ENCODE results near the gene SLFNL1.

SLFNL1 gene

GRCh38 chr1:40986328-40986783, 35.2 kb downstream of the SLFNL1 start:
- DNase-seq (ENCODE audit: low spot score), result no peak

- no peak for DNase-seq (ENCODE audit: low spot score)
Measured at GRCh38 chr1:40985875-40986274, 35.6 kb downstream of the SLFNL1 start.

- DNase-seq (ENCODE audit: low spot score), result no peak
Measured at GRCh38 chr1:40985161-40985560, 36.4 kb downstream of the SLFNL1 start.

- no peak for DNase-seq (ENCODE audit: low spot score)
Measured at GRCh38 chr1:40984531-40984930, 37.0 kb downstream of the SLFNL1 start.

GRCh38 chr1:40984066-40984465, 37.5 kb downstream of the SLFNL1 start:
- DNase-seq (ENCODE audit: low spot score), result no peak

GRCh38 chr1:40983286-40983685, 38.2 kb downstream of the SLFNL1 start:
- DNase-seq (ENCODE audit: low spot score), result no peak

GRCh38 chr1:40982721-40983120, 38.8 kb downstream of the SLFNL1 start:
- DNase-seq (ENCODE audit: low spot score), result no peak

GRCh38 chr1:40981691-40982448, 39.7 kb downstream of the SLFNL1 start:
- no peak for DNase-seq (ENCODE audit: low spot score)

GRCh38 chr1:40980453-40981121, 40.9 kb downstream of the SLFNL1 start:
- no peak for DNase-seq (ENCODE audit: low spot score)

GRCh38 chr1:40980068-40980452, 41.5 kb downstream of the SLFNL1 start:
- DNase-seq (ENCODE audit: low spot score), result no peak

GRCh38 chr1:40979241-40980067, 42.1 kb downstream of the SLFNL1 start, which contains the start of gene CTPS1:
Gene CTPS1 (plus strand): TSS chr1:40979696. CDS start chr1:40983291, 3,595 bp downstream.
- DNase-seq (ENCODE audit: low spot score), result peak; percentile 99

- DNase-seq (ENCODE audit: low spot score), result no peak
Measured at GRCh38 chr1:40978886-40979240, 42.7 kb downstream of the SLFNL1 start.

GRCh38 chr1:40977716-40978115, 43.8 kb downstream of the SLFNL1 start:
- DNase-seq (ENCODE audit: low spot score), result no peak

GRCh38 chr1:40976952-40977690, 44.4 kb downstream of the SLFNL1 start:
- no peak for DNase-seq (ENCODE audit: low spot score)

- DNase-seq (ENCODE audit: low spot score), result no peak
Measured at GRCh38 chr1:40974945-40975344, 46.6 kb downstream of the SLFNL1 start.

GRCh38 chr1:40973912-40974311, 47.6 kb downstream of the SLFNL1 start:
- DNase-seq (ENCODE audit: low spot score), result no peak

GRCh38 chr1:40971966-40972365, 49.6 kb downstream of the SLFNL1 start:
- no peak for DNase-seq (ENCODE audit: low spot score)

GRCh38 chr1:40969445-40969844, 52.1 kb downstream of the SLFNL1 start:
- no peak for DNase-seq (ENCODE audit: low spot score)

- DNase-seq (ENCODE audit: low spot score), result no peak
Measured at GRCh38 chr1:40966417-40966816, 55.1 kb downstream of the SLFNL1 start.
